HEK293 (cell line): ENCODE data around the gene FOXC1.

ENCODE experiments used
- CTCF ChIA-PET: fragments of 350-600 bp; formaldehyde crosslinking; extraction: SDS; loops from one replicate; lab custom pipeline; 2021; ENCODE audit warnings: antibody characterized with exemption; lab: Yijun Ruan, JAX
- POLR2A ChIA-PET: fragments of 300-600 bp; formaldehyde crosslinking; extraction: SDS; loops from one replicate; lab custom pipeline; 2020; ENCODE audit warnings: antibody characterized with exemption, inconsistent platforms; lab: Yijun Ruan, JAX
- H3K27ac ChIP-seq: fragments of 200-500 bp; sonication (Bioruptor generic); 2 replicates; pipeline ENCODE4 v1.5.1; 2014; ENCODE audit warnings: low read depth, low read length, control low read depth, inconsistent platforms; ENCODE audit errors: extremely low read depth
- H3K36me3 ChIP-seq, 2 experiments: fragments of 200-500 bp in 1 of 2; sonication (Bioruptor generic) in 1 of 2; 1 replicate in 1 of 2; 2 replicates in 1 of 2; pipeline ENCODE4 v1.5.1; 2014 to 2017; ENCODE audit warnings: inconsistent platforms in 2 of 2, low read length in 2 of 2; ENCODE audit not compliant: control insufficient read depth in 2 of 2, insufficient read depth in 1 of 2
- H3K4me1 ChIP-seq: fragments of 200-500 bp; sonication (Bioruptor generic); 2 replicates; pipeline ENCODE4 v1.5.1; 2014; ENCODE audit warnings: mild to moderate bottlenecking, low read length, inconsistent platforms; ENCODE audit not compliant: control insufficient read depth, insufficient read depth
- H3K4me3 ChIP-seq: 2 replicates; pipeline ENCODE4 v1.5.1; 2011; ENCODE audit warnings: low read depth, mild to moderate bottlenecking, control low read depth, low read length, moderate library complexity
- H3K9me3 ChIP-seq: fragments of 200-500 bp; sonication (Bioruptor generic); 2 replicates; pipeline ENCODE4 v1.5.1; 2014; ENCODE audit warnings: low read depth, low read length, inconsistent platforms; ENCODE audit not compliant: control insufficient read depth, insufficient read depth
- EGR2 ChIP-seq: fragments of 450-650 bp; formaldehyde crosslinking; IDR thresholded peaks from 2 replicates; pipeline ENCODE4 v1.5.1; 2016; ENCODE audit warnings: low read depth, missing biosample characterization, missing genetic modification characterization
- IKZF3 ChIP-seq: fragments of 450-650 bp; IDR thresholded peaks from 2 replicates; pipeline ENCODE4 v1.5.0; 2018; ENCODE audit warnings: missing biosample characterization, mild to moderate bottlenecking, missing genetic modification characterization, moderate library complexity
- KLF10 ChIP-seq: fragments of 450-650 bp; IDR thresholded peaks from 2 replicates; pipeline ENCODE4 v1.5.1; 2018; ENCODE audit warnings: missing biosample characterization, mild to moderate bottlenecking, missing genetic modification characterization
- MYNN ChIP-seq: fragments of 450-650 bp; formaldehyde crosslinking; IDR thresholded peaks from 2 replicates; pipeline ENCODE4 v1.5.1; 2016; ENCODE audit warnings: missing biosample characterization, missing genetic modification characterization, borderline replicate concordance
- MZF1 ChIP-seq: fragments of 450-650 bp; formaldehyde crosslinking; IDR thresholded peaks from 2 replicates; pipeline ENCODE4 v1.5.1; 2017; ENCODE audit warnings: missing biosample characterization, missing genetic modification characterization, borderline replicate concordance
- REPIN1 ChIP-seq: fragments of 450-650 bp; formaldehyde crosslinking; IDR thresholded peaks from 2 replicates; pipeline ENCODE4 v1.5.1; 2017; ENCODE audit warnings: missing biosample characterization, missing genetic modification characterization, low read depth
- ZBTB48 ChIP-seq: fragments of 450-650 bp; formaldehyde crosslinking; IDR thresholded peaks from 2 replicates; pipeline ENCODE4 v1.5.1; 2016; ENCODE audit warnings: missing biosample characterization, missing genetic modification characterization
- ZEB2 ChIP-seq: fragments of 450-650 bp; formaldehyde crosslinking; IDR thresholded peaks from 2 replicates; pipeline ENCODE4 v1.5.1; 2016; ENCODE audit warnings: missing biosample characterization, missing genetic modification characterization
- ZFHX2 ChIP-seq: fragments of 450-650 bp; formaldehyde crosslinking; conservative IDR thresholded peaks from 2 replicates; pipeline ENCODE4 v1.5.1; 2016; ENCODE audit warnings: missing biosample characterization, missing genetic modification characterization
- ZNF16 ChIP-seq: fragments of 450-650 bp; formaldehyde crosslinking; IDR thresholded peaks from 2 replicates; pipeline ENCODE4 v1.5.1; 2016; ENCODE audit warnings: low read depth, missing biosample characterization, missing genetic modification characterization
- ZNF324 ChIP-seq: fragments of 450-650 bp; formaldehyde crosslinking; IDR thresholded peaks from 2 replicates; pipeline ENCODE4 v1.5.1; 2016; ENCODE audit warnings: missing biosample characterization, missing genetic modification characterization
- ZNF335 ChIP-seq: fragments of 450-650 bp; formaldehyde crosslinking; conservative IDR thresholded peaks from 2 replicates; pipeline ENCODE4 v1.5.1; 2016; ENCODE audit warnings: missing biosample characterization, missing genetic modification characterization
- ZNF416 ChIP-seq: fragments of 450-650 bp; formaldehyde crosslinking; IDR thresholded peaks from 2 replicates; pipeline ENCODE4 v1.5.1; 2016; ENCODE audit warnings: missing biosample characterization, missing genetic modification characterization
- ZNF501 ChIP-seq: fragments of 450-650 bp; formaldehyde crosslinking; IDR thresholded peaks from 2 replicates; pipeline ENCODE4 v1.5.1; 2016; ENCODE audit warnings: missing biosample characterization, missing genetic modification characterization
- TF ChIP-seq, protein P1 (sequence below): fragments of 450-650 bp; formaldehyde crosslinking; IDR thresholded peaks from 2 replicates; pipeline ENCODE4 v1.5.1; 2017; ENCODE audit warnings: missing biosample characterization, missing genetic modification characterization
- TF ChIP-seq, protein P2 (sequence below): fragments of 450-650 bp; formaldehyde crosslinking; IDR thresholded peaks from 2 replicates; pipeline ENCODE4 v1.5.1; 2016; ENCODE audit warnings: missing biosample characterization, missing genetic modification characterization

FOXC1 gene

GRCh38 chr6:1574083-1574761 is 35.5 kb upstream of the FOXC1 start:
- H3K4me1 ChIP-seq = no peaks in the 10 kb centered on the region
- POLR2A ChIA-PET = no interaction called here
- H3K4me3 ChIP-seq = no peak overlapping the region
- TF ChIP-seq, protein P1, sequence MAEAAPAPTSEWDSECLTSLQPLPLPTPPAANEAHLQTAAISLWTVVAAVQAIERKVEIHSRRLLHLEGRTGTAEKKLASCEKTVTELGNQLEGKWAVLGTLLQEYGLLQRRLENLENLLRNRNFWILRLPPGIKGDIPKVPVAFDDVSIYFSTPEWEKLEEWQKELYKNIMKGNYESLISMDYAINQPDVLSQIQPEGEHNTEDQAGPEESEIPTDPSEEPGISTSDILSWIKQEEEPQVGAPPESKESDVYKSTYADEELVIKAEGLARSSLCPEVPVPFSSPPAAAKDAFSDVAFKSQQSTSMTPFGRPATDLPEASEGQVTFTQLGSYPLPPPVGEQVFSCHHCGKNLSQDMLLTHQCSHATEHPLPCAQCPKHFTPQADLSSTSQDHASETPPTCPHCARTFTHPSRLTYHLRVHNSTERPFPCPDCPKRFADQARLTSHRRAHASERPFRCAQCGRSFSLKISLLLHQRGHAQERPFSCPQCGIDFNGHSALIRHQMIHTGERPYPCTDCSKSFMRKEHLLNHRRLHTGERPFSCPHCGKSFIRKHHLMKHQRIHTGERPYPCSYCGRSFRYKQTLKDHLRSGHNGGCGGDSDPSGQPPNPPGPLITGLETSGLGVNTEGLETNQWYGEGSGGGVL (tag by site-specific recombination) = no peak
- no peak for TF ChIP-seq IKZF3
- CTCF ChIA-PET = interaction anchor here (0.6 kb wide), 2 partner anchors 22 to 95 kb away, joined by 3 to 4 read pairs; no protein-coding TSS in a partner anchor
- H3K9me3 ChIP-seq = no peaks in the 10 kb centered on the region
- H3K27ac ChIP-seq = no peak overlapping the region
- H3K36me3 ChIP-seq = no peaks in the 10 kb centered on the region

- no peaks in the 10 kb centered on the region for H3K36me3 ChIP-seq
- POLR2A ChIA-PET = interaction anchor here (0.6 kb wide), 1 partner anchor 18 kb away, joined by 3 read pairs; no protein-coding TSS in a partner anchor
- no peaks in the 10 kb centered on the region for H3K4me1 ChIP-seq
- H3K4me3 ChIP-seq = no peak overlapping the region
- no peak overlapping the region for H3K27ac ChIP-seq
- CTCF ChIA-PET = no interaction called here
- TF ChIP-seq ZEB2 (tag by site-specific recombination) = no peak
- TF ChIP-seq ZNF335 = no peak
- no peaks in the 10 kb centered on the region for H3K9me3 ChIP-seq
These were observed 34.9 kb upstream of the FOXC1 start for GRCh38 chr6:1574890-1575209.

GRCh38 chr6:1575210-1576041 is 34.3 kb upstream of the FOXC1 start:
- CTCF ChIA-PET = interaction anchor here (1.1 kb wide), 1 partner anchor 635 kb away, joined by 3 read pairs; no protein-coding TSS in a partner anchor
- no peak overlapping the region for H3K4me3 ChIP-seq

GRCh38 chr6:1576166-1576565 is 33.5 kb upstream of the FOXC1 start:
- Histone ChIP-seq H3K4me3 (no peak overlapping the region), H3K9me3 (no peaks in the 10 kb centered on the region), H3K27ac (no peak overlapping the region), H3K36me3 (no peaks in the 10 kb centered on the region), H3K4me1 (no peaks in the 10 kb centered on the region)
- ChIA-PET POLR2A (no interaction called here), CTCF (interaction anchor here (0.8 to 1.1 kb wide), 2 partner anchors 634 to 1058 kb away, joined by 3 read pairs; no protein-coding TSS in a partner anchor)
- TF ChIP-seq ZNF501 (tag by site-specific recombination) (no peak), ZBTB48 (tag by site-specific recombination) (no peak), REPIN1 (no peak), KLF10 (tag by site-specific recombination) (no peak)
- TF ChIP-seq, protein P2, sequence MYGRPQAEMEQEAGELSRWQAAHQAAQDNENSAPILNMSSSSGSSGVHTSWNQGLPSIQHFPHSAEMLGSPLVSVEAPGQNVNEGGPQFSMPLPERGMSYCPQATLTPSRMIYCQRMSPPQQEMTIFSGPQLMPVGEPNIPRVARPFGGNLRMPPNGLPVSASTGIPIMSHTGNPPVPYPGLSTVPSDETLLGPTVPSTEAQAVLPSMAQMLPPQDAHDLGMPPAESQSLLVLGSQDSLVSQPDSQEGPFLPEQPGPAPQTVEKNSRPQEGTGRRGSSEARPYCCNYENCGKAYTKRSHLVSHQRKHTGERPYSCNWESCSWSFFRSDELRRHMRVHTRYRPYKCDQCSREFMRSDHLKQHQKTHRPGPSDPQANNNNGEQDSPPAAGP (tag by site-specific recombination) = no peak

More at GRCh38 chr6:1575210-1576041, 34.3 kb upstream of the FOXC1 start:
- H3K36me3 ChIP-seq = no peaks in the 10 kb centered on the region
- no peaks in the 10 kb centered on the region for H3K4me1 ChIP-seq
- TF ChIP-seq ZNF416 (tag by site-specific recombination) = no peak
- no peak for TF ChIP-seq MYNN (tag by site-specific recombination)
- TF ChIP-seq EGR2 (tag by site-specific recombination) = peak; percentile 87
- TF ChIP-seq ZNF16 (tag by site-specific recombination) = no peak
- peak; percentile 52 for TF ChIP-seq ZFHX2 (tag by site-specific recombination)
- TF ChIP-seq ZNF324 (tag by site-specific recombination) = no peak
- no peak for TF ChIP-seq MZF1 (tag by site-specific recombination)
- H3K27ac ChIP-seq = no peak overlapping the region
- H3K9me3 ChIP-seq = no peaks in the 10 kb centered on the region
- POLR2A ChIA-PET = interaction anchor here (0.6 kb wide), 1 partner anchor 17 kb away, joined by 3 read pairs; no protein-coding TSS in a partner anchor
